ENCODE measurements around the gene NUDT4. TPM values are rescaled to one million over a fixed set of nuclear protein-coding genes. Genes with fewer than 3 reads are reported as not detected.

NUDT4 gene
- total RNA-seq (10 to 100 TPM; 41.8 to 45.2 TPM), polyA plus RNA-seq (10 to 100 TPM; 39.3 to 49.6 TPM)

DNA sequence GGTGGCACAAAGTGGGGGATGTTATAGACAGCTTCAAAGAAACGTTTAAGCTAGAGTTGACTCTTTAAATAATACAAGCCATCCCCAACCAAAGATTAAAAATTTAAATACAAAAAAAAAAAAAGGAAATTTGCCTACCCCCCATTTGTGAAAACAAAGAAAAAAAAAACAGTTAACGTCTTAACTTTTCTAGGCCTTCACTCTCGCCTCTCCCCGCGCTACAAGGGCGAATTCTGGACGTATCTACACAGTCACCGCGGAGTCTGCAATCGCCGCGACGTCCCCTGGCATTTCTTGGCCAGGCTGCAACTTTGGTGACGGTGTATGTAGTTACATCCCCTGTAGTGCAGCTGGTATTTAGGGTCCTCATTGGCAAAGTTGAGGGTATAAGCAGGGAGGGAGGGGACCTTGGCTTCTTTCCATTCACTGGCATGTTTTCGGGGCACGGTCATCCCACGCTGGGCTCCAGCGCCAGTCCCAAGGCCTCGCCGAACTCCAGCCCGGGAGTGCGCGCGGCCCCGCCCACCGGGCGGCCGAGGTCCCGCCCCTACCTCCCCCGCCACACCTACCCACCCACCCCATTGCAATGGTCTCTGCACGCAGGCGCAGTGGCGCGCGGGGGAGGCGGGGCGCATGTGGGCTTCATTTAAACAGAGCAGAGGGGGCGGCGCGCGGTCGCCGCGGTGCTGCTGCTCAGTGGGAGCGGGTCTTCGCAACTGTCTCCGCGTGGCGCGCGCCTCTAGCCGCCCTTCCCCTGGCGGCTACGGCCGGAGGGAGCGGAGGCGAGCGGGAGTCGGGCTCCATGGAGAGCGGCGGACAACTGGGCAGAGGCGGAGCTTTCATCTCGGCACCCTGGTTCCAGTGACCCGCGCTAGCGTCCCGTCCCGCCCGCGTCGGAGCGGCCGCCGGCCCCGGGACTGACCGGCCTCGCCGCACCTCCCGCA lies at the start of gene NUDT4:
Gene NUDT4, plus strand, starts transcription at position 674 of the 944 bp plus-strand sequence. CDS start 398 bp downstream, outside the sequence.
- peaks cover 35% of the 10 kb centered on the region for H3K4me1 ChIP-seq (ENCODE audit: insufficient read depth, low read length)
- peak within 1 kb of the TSS; percentile 98 to 100 (median 99) for H3K4me3 Mint-ChIP-seq
- intact Hi-C loops (cut with micrococcal nuclease) = loop anchor here (1.0 to 10.0 kb wide), 7 partner anchors 19 to 1077 kb away; partner anchors contain the start of genes CEP83, CRADD and EEA1
- H3K9me3 Mint-ChIP-seq = no peaks in the 10 kb centered on the region
- no peaks in the 10 kb centered on the region for H3K36me3 ChIP-seq (ENCODE audit: insufficient read depth, low read length)
- peak within 1 kb of the TSS; percentile 96 to 100 (median 99) for H3K27ac Mint-ChIP-seq
- ChIA-PET CTCF (ENCODE audit: partially characterized antibody) (interaction anchor here (0.8 to 1.3 kb wide), 3 partner anchors 42 to 592 kb away, joined by 3 to 7 read pairs (median 3); no protein-coding TSS in a partner anchor), POLR2A (ENCODE audit: partially characterized antibody) (interaction anchor here (1.2 to 2.0 kb wide), 3 partner anchors 20 to 770 kb away, joined by 4 to 8 read pairs (median 4); partner anchors contain the start of gene EEA1)
- H3K4me1 Mint-ChIP-seq = peaks cover 25 to 47% (median 35%) of the 10 kb centered on the region in 4 donors
- H3K27me3 ChIP-seq (ENCODE audit: insufficient read depth, low read length) = no peaks in the 10 kb centered on the region
- no peaks in the 10 kb centered on the region for H3K9me3 ChIP-seq (ENCODE audit: control insufficient read depth in 1 of 2, low read length in 2 of 2)
- H3K36me3 Mint-ChIP-seq = peaks cover 0 to 10% of the 10 kb centered on the region in 2 donors
- H3K27ac ChIP-seq (ENCODE audit: low read depth, low read length) = peak within 1 kb of the TSS; percentile 84
- peak within 1 kb of the TSS; percentile 71 to 88 for H3K4me3 ChIP-seq (ENCODE audit: low read length in 2 of 2)
- no peaks in the 10 kb centered on the region for H3K27me3 Mint-ChIP-seq
- peak; percentile 95 to 97 (median 96) for DNase-seq

DNA sequence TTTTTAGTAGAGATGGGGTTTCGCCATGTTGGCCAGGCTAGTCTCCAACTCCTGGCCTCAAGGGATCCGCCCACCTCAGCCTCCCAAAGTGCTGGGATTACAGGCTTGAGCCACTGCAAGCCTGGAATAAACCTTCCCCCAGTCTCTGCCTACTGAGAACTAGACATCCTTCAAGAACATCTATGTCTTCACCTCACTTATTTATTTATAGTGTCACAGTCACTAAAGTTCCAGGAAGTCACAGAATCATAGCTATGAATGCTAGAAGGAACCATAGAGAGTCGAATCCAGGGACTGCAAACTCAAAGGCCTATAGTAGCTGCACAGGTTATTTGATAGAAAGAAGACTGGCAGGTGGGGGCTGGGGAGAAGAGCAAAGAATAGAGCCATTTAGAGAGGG lies 44.7 kb upstream of the NUDT4 start:
- peaks cover 0 to 1% (median 0%) of the 10 kb centered on the region in 8 donors for H3K9me3 Mint-ChIP-seq
- no peak overlapping the region for H3K27ac Mint-ChIP-seq
- no peaks in the 10 kb centered on the region for H3K27me3 ChIP-seq (ENCODE audit: insufficient read depth, low read length)
- H3K36me3 Mint-ChIP-seq = no peaks in the 10 kb centered on the region
- H3K9me3 ChIP-seq (ENCODE audit: control insufficient read depth in 1 of 2, low read length in 2 of 2) = no peaks in the 10 kb centered on the region
- H3K4me3 ChIP-seq (ENCODE audit: low read length in 2 of 2) = no peak overlapping the region
- H3K27ac ChIP-seq (ENCODE audit: low read depth, low read length) = no peak overlapping the region
- DNase-seq = no peak
- no peak overlapping the region for H3K4me3 Mint-ChIP-seq
- ChIA-PET CTCF (ENCODE audit: partially characterized antibody) (no interaction called here), POLR2A (ENCODE audit: partially characterized antibody) (no interaction called here)
- intact Hi-C loops (cut with micrococcal nuclease) = no loop called here
- H3K4me1 ChIP-seq (ENCODE audit: insufficient read depth, low read length) = no peaks in the 10 kb centered on the region
- H3K27me3 Mint-ChIP-seq = peaks cover 1 to 8% of the 10 kb centered on the region in 2 donors
- H3K4me1 Mint-ChIP-seq = no peaks in the 10 kb centered on the region
- no peaks in the 10 kb centered on the region for H3K36me3 ChIP-seq (ENCODE audit: insufficient read depth, low read length)

DNA sequence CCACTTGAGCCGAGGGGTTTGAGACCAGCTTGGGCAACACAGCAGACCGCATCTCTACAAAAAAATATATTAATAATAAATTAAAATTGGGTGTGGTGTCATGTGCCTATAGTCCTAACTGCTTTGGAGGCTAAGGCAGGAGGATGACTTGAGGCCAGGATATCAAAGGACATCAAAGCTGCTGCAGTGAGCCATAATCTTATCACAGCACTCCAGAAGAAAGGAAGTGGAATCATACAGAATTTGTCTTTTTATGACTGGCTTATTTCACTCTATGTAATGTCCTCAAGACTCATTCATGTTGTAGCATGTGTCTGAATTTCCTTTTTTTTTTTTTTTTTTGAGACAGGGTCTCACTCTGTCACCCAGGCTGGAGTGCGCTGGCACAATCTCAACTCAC lies 43.9 kb upstream of the NUDT4 start:
- intact Hi-C loops (cut with micrococcal nuclease) = no loop called here
- peaks cover 0 to 1% (median 0%) of the 10 kb centered on the region in 8 donors for H3K9me3 Mint-ChIP-seq
- H3K36me3 ChIP-seq (ENCODE audit: insufficient read depth, low read length) = no peaks in the 10 kb centered on the region
- H3K36me3 Mint-ChIP-seq = no peaks in the 10 kb centered on the region
- no peak for DNase-seq
- no peak overlapping the region for H3K27ac ChIP-seq (ENCODE audit: low read depth, low read length)
- H3K27me3 Mint-ChIP-seq = peaks cover 1 to 8% of the 10 kb centered on the region in 2 donors
- H3K27ac Mint-ChIP-seq = no peak overlapping the region
- POLR2A ChIA-PET (ENCODE audit: partially characterized antibody) = no interaction called here
- no peak overlapping the region for H3K4me3 ChIP-seq (ENCODE audit: low read length in 2 of 2)
- H3K27me3 ChIP-seq (ENCODE audit: insufficient read depth, low read length) = no peaks in the 10 kb centered on the region
- no peak overlapping the region for H3K4me3 Mint-ChIP-seq
- H3K4me1 Mint-ChIP-seq = no peaks in the 10 kb centered on the region
- H3K9me3 ChIP-seq (ENCODE audit: control insufficient read depth in 1 of 2, low read length in 2 of 2) = no peaks in the 10 kb centered on the region
- CTCF ChIA-PET (ENCODE audit: partially characterized antibody) = no interaction called here
- H3K4me1 ChIP-seq (ENCODE audit: insufficient read depth, low read length) = no peaks in the 10 kb centered on the region

DNA sequence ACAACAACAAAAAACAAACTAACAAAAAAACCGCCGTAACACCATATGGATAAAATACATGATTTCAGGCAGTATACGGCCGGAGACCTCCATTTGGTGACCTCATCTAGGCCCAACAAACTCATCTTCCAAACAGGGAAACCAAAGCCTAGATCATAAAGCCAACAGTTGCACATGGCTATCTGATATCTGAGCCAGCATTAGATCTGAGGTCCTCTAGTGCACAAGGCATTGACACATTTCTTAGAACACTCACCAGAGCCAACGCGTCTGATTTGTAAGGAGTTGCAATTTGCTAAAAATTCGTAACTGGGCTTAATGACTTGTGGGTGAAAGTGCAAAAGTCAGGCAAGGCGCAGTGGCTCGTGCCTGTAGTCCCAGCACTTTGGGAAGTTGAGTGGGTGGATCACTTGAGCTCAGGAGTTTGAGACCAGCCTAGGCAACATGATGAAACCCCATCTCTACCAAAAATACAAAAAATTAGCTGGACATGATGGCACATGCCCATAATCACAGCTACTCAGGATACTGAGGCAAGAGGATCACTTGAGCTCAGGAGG lies 42.0 kb upstream of the NUDT4 start:
- H3K36me3 Mint-ChIP-seq = no peaks in the 10 kb centered on the region
- CTCF ChIA-PET (ENCODE audit: partially characterized antibody) = no interaction called here
- DNase-seq = no peak
- Histone ChIP-seq H3K4me3 (ENCODE audit: low read length in 2 of 2) (no peak overlapping the region), H3K36me3 (ENCODE audit: insufficient read depth, low read length) (no peaks in the 10 kb centered on the region), H3K4me1 (ENCODE audit: insufficient read depth, low read length) (no peaks in the 10 kb centered on the region), H3K27ac (ENCODE audit: low read depth, low read length) (no peak overlapping the region), H3K9me3 (ENCODE audit: control insufficient read depth in 1 of 2, low read length in 2 of 2) (no peaks in the 10 kb centered on the region), H3K27me3 (ENCODE audit: insufficient read depth, low read length) (no peaks in the 10 kb centered on the region)
- H3K9me3 Mint-ChIP-seq = peaks cover 0 to 1% (median 0%) of the 10 kb centered on the region in 8 donors
- peaks cover 1 to 8% of the 10 kb centered on the region in 2 donors for H3K27me3 Mint-ChIP-seq
- POLR2A ChIA-PET (ENCODE audit: partially characterized antibody) = no interaction called here
- no peak overlapping the region for H3K27ac Mint-ChIP-seq
- intact Hi-C loops (cut with micrococcal nuclease) = no loop called here
- H3K4me3 Mint-ChIP-seq = no peak overlapping the region
- H3K4me1 Mint-ChIP-seq = no peaks in the 10 kb centered on the region

DNA sequence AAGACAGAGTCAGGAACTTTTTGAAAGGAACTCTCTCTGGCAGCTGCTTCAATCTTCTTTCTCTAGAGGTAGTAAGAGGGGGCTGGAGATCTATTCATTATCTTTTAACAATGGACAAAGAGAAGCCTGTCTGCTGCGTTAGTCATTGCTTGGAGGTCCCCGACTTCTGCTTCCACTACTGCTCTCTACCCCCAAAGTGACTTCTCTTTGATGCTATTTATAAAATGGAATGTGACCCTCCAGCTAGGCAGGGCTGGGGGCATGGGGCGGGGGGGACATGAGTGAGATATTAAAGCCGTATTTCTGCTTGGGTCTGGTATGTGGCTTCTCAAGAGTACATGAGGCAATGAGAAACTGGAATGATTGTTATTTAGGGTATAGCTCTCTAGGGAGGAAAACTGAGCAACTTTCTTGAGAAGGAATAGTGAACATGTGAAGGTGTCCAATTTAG lies 41.4 kb upstream of the NUDT4 start:
- intact Hi-C loops (cut with micrococcal nuclease) = no loop called here
- no peak for DNase-seq
- Histone ChIP-seq H3K4me1 (ENCODE audit: insufficient read depth, low read length) (no peaks in the 10 kb centered on the region), H3K36me3 (ENCODE audit: insufficient read depth, low read length) (no peaks in the 10 kb centered on the region), H3K27ac (ENCODE audit: low read depth, low read length) (no peak overlapping the region), H3K4me3 (ENCODE audit: low read length in 2 of 2) (no peak overlapping the region), H3K9me3 (ENCODE audit: control insufficient read depth in 1 of 2, low read length in 2 of 2) (no peaks in the 10 kb centered on the region), H3K27me3 (ENCODE audit: insufficient read depth, low read length) (no peaks in the 10 kb centered on the region)
- ChIA-PET CTCF (ENCODE audit: partially characterized antibody) (no interaction called here), POLR2A (ENCODE audit: partially characterized antibody) (no interaction called here)
- Mint-ChIP-seq H3K27ac (no peak overlapping the region), H3K4me1 (no peaks in the 10 kb centered on the region), H3K27me3 (peaks cover 1 to 8% of the 10 kb centered on the region in 2 donors), H3K4me3 (no peak overlapping the region), H3K9me3 (peaks cover 0 to 1% (median 0%) of the 10 kb centered on the region in 8 donors), H3K36me3 (no peaks in the 10 kb centered on the region)

DNA sequence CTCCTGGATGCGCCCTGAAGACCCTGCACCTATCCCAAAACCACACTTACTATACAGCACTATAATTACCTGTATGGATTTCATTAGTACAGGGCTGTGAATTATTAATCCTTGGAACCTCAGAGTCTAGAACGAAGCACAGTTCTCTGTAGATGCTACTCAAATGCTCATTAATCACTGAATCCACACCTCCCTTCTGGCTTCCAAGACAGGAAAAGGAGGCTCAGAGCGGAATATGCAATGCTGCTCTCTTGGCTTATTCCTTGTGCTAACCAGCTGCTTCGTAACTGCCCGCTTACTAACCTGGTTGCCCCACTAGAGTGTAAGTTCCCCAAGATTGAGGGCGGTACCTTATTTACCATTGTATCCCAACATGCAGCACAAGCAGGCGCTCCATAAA lies 39.1 kb upstream of the NUDT4 start:
- H3K27me3 ChIP-seq (ENCODE audit: insufficient read depth, low read length) = no peaks in the 10 kb centered on the region
- intact Hi-C loops (cut with micrococcal nuclease) = no loop called here
- ChIA-PET POLR2A (ENCODE audit: partially characterized antibody) (no interaction called here), CTCF (ENCODE audit: partially characterized antibody) (no interaction called here)
- H3K4me1 Mint-ChIP-seq = no peaks in the 10 kb centered on the region
- no peak overlapping the region for H3K27ac Mint-ChIP-seq
- no peak for DNase-seq
- peaks cover 0 to 1% (median 0%) of the 10 kb centered on the region in 8 donors for H3K9me3 Mint-ChIP-seq
- H3K4me3 Mint-ChIP-seq = no peak overlapping the region
- H3K36me3 Mint-ChIP-seq = no peaks in the 10 kb centered on the region
- H3K27ac ChIP-seq (ENCODE audit: low read depth, low read length) = no peak overlapping the region
- no peaks in the 10 kb centered on the region for H3K36me3 ChIP-seq (ENCODE audit: insufficient read depth, low read length)
- no peaks in the 10 kb centered on the region for H3K9me3 ChIP-seq (ENCODE audit: control insufficient read depth in 1 of 2, low read length in 2 of 2)
- no peaks in the 10 kb centered on the region for H3K4me1 ChIP-seq (ENCODE audit: insufficient read depth, low read length)
- peaks cover 3 to 8% of the 10 kb centered on the region in 2 donors for H3K27me3 Mint-ChIP-seq
- H3K4me3 ChIP-seq (ENCODE audit: low read length in 2 of 2) = no peak overlapping the region

DNA sequence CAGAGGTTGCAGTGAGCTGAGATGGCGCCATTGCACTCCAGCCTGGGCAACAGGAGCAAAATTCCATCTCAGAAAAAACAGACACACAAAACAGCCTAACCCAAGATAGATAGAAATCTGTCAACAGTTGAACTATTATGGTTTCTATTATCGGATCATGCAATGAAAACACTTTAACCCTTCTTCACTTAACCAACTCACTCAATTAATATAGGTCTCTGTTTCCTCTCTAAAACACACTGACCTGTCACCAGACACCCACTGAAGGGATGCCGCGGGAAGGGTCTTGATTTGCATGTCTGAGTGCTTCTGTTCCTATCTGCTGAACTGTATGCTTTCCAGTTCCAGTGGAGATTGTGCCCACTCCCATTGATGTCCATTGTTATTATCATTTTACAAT lies 38.0 kb upstream of the NUDT4 start:
- no peaks in the 10 kb centered on the region for H3K9me3 ChIP-seq (ENCODE audit: control insufficient read depth in 1 of 2, low read length in 2 of 2)
- Mint-ChIP-seq H3K36me3 (no peaks in the 10 kb centered on the region), H3K4me1 (no peaks in the 10 kb centered on the region), H3K4me3 (no peak overlapping the region), H3K27ac (no peak overlapping the region), H3K9me3 (peaks cover 0 to 1% (median 0%) of the 10 kb centered on the region in 8 donors), H3K27me3 (peaks cover 2 to 8% of the 10 kb centered on the region in 2 donors)
- no peak for DNase-seq
- ChIA-PET POLR2A (ENCODE audit: partially characterized antibody) (no interaction called here), CTCF (ENCODE audit: partially characterized antibody) (no interaction called here)
- no peaks in the 10 kb centered on the region for H3K27me3 ChIP-seq (ENCODE audit: insufficient read depth, low read length)
- no peaks in the 10 kb centered on the region for H3K36me3 ChIP-seq (ENCODE audit: insufficient read depth, low read length)
- H3K27ac ChIP-seq (ENCODE audit: low read depth, low read length) = no peak overlapping the region
- no peak overlapping the region for H3K4me3 ChIP-seq (ENCODE audit: low read length in 2 of 2)
- H3K4me1 ChIP-seq (ENCODE audit: insufficient read depth, low read length) = no peaks in the 10 kb centered on the region
- intact Hi-C loops (cut with micrococcal nuclease) = no loop called here

Measured in CD4-positive, alpha-beta memory T cell (primary cell).